WTC11 (cell line): ENCODE data around the gene GLT8D2. TPM values are rescaled to one million over a fixed set of nuclear protein-coding genes. Genes with fewer than 3 reads are reported as not detected.
A peak's percentile ranks its signal among the peaks of the same experiment; 100 is the strongest.

Experiments
- ATF1 ChIP-seq: sonication (generic); formaldehyde crosslinking; IDR thresholded peaks from 2 replicates; pipeline ENCODE4 v1.8.1; 2023; ENCODE audit warnings: mild to moderate bottlenecking, moderate library complexity, missing genetic modification reagents
- CREB1 ChIP-seq: sonication (generic); formaldehyde crosslinking; IDR thresholded peaks from 2 replicates; pipeline ENCODE4 v1.8.0; 2023; ENCODE audit warnings: mild to moderate bottlenecking, missing genetic modification reagents
- CREM ChIP-seq: sonication (generic); formaldehyde crosslinking; IDR thresholded peaks from 2 replicates; pipeline ENCODE4 v1.8.1; 2022; ENCODE audit warnings: mild to moderate bottlenecking, missing genetic modification reagents, moderate library complexity
- EMX1 ChIP-seq: fragments of 250-450 bp; sonication (Bioruptor Pico); IDR thresholded peaks from 2 replicates; pipeline ENCODE4 v1.8.0; 2021; ENCODE audit warnings: mild to moderate bottlenecking
- FOXP1 ChIP-seq: sonication (generic); formaldehyde crosslinking; IDR thresholded peaks from 2 replicates; pipeline ENCODE4 v1.8.0; 2022; ENCODE audit warnings: missing genetic modification reagents, mild to moderate bottlenecking, moderate library complexity, borderline replicate concordance
- GTF2I ChIP-seq: fragments of 250-450 bp; sonication (Bioruptor Pico); conservative IDR thresholded peaks from 2 replicates; pipeline ENCODE4 v1.4.0; 2021; ENCODE audit warnings: mild to moderate bottlenecking
- HMGA2 ChIP-seq: fragments of 250-450 bp; sonication (Bioruptor Pico); IDR thresholded peaks from 2 replicates; pipeline ENCODE4 v1.4.0; 2021; ENCODE audit warnings: mild to moderate bottlenecking, moderate library complexity
- KAT7 ChIP-seq: sonication (generic); formaldehyde crosslinking; IDR thresholded peaks from 2 replicates; pipeline ENCODE4 v1.8.1; 2023; ENCODE audit warnings: missing genetic modification reagents, mild to moderate bottlenecking, borderline replicate concordance
- MYBL2 ChIP-seq: sonication (generic); formaldehyde crosslinking; IDR thresholded peaks from 2 replicates; pipeline ENCODE4 v1.8.1; 2023; ENCODE audit warnings: mild to moderate bottlenecking, moderate library complexity, missing genetic modification reagents
- NR1H2 ChIP-seq: sonication (generic); formaldehyde crosslinking; IDR thresholded peaks from 2 replicates; pipeline ENCODE4 v1.9.0; 2021; ENCODE audit warnings: mild to moderate bottlenecking, moderate library complexity, missing genetic modification reagents
- OVOL2 ChIP-seq: fragments of 250-450 bp; sonication (Bioruptor Pico); IDR thresholded peaks from 2 replicates; pipeline ENCODE4 v1.9.0; 2021; ENCODE audit warnings: mild to moderate bottlenecking, borderline replicate concordance
- RELA ChIP-seq: sonication (generic); formaldehyde crosslinking; IDR thresholded peaks from 2 replicates; pipeline ENCODE4 v1.8.1; 2022; ENCODE audit warnings: missing genetic modification reagents, mild to moderate bottlenecking, borderline replicate concordance
- SOX15 ChIP-seq: fragments of 250-450 bp; sonication (Bioruptor Pico); IDR thresholded peaks from 2 replicates; pipeline ENCODE4 v1.9.0; 2021; ENCODE audit warnings: mild to moderate bottlenecking
- TEAD1 ChIP-seq: sonication (generic); formaldehyde crosslinking; IDR thresholded peaks from 2 replicates; pipeline ENCODE4 v1.8.0; 2022; ENCODE audit warnings: mild to moderate bottlenecking, missing genetic modification reagents
- TEAD4 ChIP-seq: sonication (generic); formaldehyde crosslinking; IDR thresholded peaks from 2 replicates; pipeline ENCODE4 v1.8.0; 2022; ENCODE audit warnings: mild to moderate bottlenecking, missing genetic modification reagents
- ZNF121 ChIP-seq: sonication (generic); formaldehyde crosslinking; IDR thresholded peaks from 2 replicates; pipeline ENCODE4 v1.8.0; 2023; ENCODE audit warnings: missing genetic modification reagents
- ZNF396 ChIP-seq: fragments of 250-450 bp; sonication (Bioruptor Pico); IDR thresholded peaks from 2 replicates; pipeline ENCODE4 v1.8.0; 2021; ENCODE audit warnings: mild to moderate bottlenecking, moderate library complexity, borderline replicate concordance
- ZNF416 ChIP-seq: fragments of 250-450 bp; sonication (Bioruptor Pico); IDR thresholded peaks from 2 replicates; pipeline ENCODE4 v1.9.0; 2021; ENCODE audit warnings: mild to moderate bottlenecking, inconsistent platforms
- total RNA-seq: library from RNA; stranded (reverse); gene quantifications from 3 replicates; pipeline ENCODE4 v1.2.3, GENCODE V29; 2021
- TF ChIP-seq, protein P1 (sequence below): sonication (generic); formaldehyde crosslinking; IDR thresholded peaks from 2 replicates; pipeline ENCODE4 v1.8.0; 2023; ENCODE audit warnings: missing genetic modification reagents
- TF ChIP-seq, protein P2 (sequence below): sonication (generic); formaldehyde crosslinking; IDR thresholded peaks from 2 replicates; pipeline ENCODE4 v1.8.1; 2023; ENCODE audit warnings: mild to moderate bottlenecking, moderate library complexity, missing genetic modification reagents
- TF ChIP-seq, protein P3 (sequence below): fragments of 250-450 bp; sonication (Bioruptor Pico); IDR thresholded peaks from 2 replicates; pipeline ENCODE4 v1.8.0; 2021; ENCODE audit warnings: mild to moderate bottlenecking
- TF ChIP-seq, protein P4 (sequence below): fragments of 250-450 bp; sonication (Bioruptor Pico); IDR thresholded peaks from 2 replicates; pipeline ENCODE4 v1.9.0; 2021; ENCODE audit warnings: mild to moderate bottlenecking, borderline replicate concordance
- TF ChIP-seq, protein P5 (sequence below): fragments of 200-600 bp; IDR thresholded peaks from 2 replicates; pipeline ENCODE4 v1.8.0; 2022; ENCODE audit warnings: antibody characterized with exemption
- TF ChIP-seq, protein P6 (sequence below): sonication (generic); formaldehyde crosslinking; IDR thresholded peaks from 2 replicates; pipeline ENCODE4 v1.8.1; 2023; ENCODE audit warnings: mild to moderate bottlenecking, missing genetic modification reagents
- TF ChIP-seq, protein P7 (sequence below): sonication (generic); formaldehyde crosslinking; IDR thresholded peaks from 2 replicates; pipeline ENCODE4 v1.8.1; 2022; ENCODE audit warnings: missing genetic modification reagents, borderline replicate concordance
- TF ChIP-seq, protein P8 (sequence below): sonication (generic); formaldehyde crosslinking; IDR thresholded peaks from 2 replicates; pipeline ENCODE4 v1.8.0; 2022; ENCODE audit warnings: mild to moderate bottlenecking, missing genetic modification reagents

The GLT8D2 gene
- total RNA-seq, 1 experiment from 2014 or later = 4.5 TPM

DNA sequence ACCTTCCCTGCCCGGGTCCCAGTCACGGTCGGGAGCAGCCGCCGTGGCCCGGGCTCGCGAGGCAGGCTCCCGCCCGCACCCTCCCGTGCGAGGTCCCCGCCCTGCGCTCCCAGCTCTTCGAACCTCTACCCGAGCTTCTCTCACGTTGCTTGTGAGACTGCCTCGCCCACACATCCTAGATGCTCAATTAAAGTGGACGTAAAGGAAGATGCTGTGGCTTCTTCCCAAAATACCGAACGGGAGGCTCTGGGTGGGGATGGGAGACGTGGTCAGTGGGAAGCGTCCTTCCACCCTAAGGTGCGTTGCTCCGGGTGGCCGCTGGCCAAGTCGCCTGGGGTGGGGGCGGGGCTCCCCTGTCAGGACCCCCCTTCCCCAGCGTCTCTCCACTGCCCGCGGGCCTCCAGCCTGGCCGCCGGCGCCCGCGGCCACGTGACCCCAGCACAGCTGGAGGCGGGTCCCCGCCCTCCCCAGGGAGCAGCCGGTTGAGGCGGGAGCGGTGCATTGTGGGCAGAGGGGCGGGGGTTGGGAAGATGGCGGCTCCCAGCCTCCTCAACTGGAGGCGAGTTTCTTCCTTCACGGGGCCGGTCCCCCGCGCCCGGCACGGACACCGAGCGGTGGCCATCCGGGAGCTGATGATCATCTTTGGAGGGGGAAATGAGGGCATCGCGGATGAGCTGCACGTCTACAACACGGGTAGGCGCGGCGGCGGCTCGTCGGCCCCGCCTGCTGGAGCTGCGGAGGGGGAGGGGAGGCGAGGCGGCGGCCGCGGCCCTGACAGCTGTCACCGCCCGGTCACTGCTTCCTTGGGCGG lies 14.2 kb upstream of the GLT8D2 start, which contains the start of gene HCFC2 (continued):
- TF ChIP-seq, protein P1, sequence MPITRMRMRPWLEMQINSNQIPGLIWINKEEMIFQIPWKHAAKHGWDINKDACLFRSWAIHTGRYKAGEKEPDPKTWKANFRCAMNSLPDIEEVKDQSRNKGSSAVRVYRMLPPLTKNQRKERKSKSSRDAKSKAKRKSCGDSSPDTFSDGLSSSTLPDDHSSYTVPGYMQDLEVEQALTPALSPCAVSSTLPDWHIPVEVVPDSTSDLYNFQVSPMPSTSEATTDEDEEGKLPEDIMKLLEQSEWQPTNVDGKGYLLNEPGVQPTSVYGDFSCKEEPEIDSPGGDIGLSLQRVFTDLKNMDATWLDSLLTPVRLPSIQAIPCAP = no peak
- TF ChIP-seq RELA (CRISPR knock-in tag) (no peak), OVOL2 (CRISPR knock-in tag) (no peak), NR1H2 (no peak), GTF2I (peak; percentile 65; the same call in 1 of the 2 replicates), ZNF121 (CRISPR knock-in tag) (no peak), ZNF396 (no peak), KAT7 (CRISPR knock-in tag) (no peak), TEAD1 (CRISPR knock-in tag) (0 out of 2 replicates have a peak, but pooled peaks have one; percentile 79), HMGA2 (CRISPR knock-in tag) (no peak), CREM (CRISPR knock-in tag) (no peak), TEAD4 (CRISPR knock-in tag) (no peak), EMX1 (CRISPR knock-in tag) (no peak), ATF1 (CRISPR knock-in tag) (no peak), MYBL2 (peak; percentile 58; the same call in 1 of the 2 replicates), SOX15 (CRISPR knock-in tag) (no peak), ZNF416 (0 out of 2 replicates have a peak, but pooled peaks have one; percentile 5), CREB1 (CRISPR knock-in tag) (no peak), FOXP1 (CRISPR knock-in tag) (no peak; the same call in 1 of the 2 replicates)
- TF ChIP-seq, protein P2, sequence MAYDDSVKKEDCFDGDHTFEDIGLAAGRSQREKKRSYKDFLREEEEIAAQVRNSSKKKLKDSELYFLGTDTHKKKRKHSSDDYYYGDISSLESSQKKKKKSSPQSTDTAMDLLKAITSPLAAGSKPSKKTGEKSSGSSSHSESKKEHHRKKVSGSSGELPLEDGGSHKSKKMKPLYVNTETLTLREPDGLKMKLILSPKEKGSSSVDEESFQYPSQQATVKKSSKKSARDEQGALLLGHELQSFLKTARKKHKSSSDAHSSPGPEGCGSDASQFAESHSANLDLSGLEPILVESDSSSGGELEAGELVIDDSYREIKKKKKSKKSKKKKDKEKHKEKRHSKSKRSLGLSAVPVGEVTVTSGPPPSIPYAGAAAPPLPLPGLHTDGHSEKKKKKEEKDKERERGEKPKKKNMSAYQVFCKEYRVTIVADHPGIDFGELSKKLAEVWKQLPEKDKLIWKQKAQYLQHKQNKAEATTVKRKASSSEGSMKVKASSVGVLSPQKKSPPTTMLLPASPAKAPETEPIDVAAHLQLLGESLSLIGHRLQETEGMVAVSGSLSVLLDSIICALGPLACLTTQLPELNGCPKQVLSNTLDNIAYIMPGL (CRISPR knock-in tag) = peak; percentile 78
- TF ChIP-seq, protein P3, sequence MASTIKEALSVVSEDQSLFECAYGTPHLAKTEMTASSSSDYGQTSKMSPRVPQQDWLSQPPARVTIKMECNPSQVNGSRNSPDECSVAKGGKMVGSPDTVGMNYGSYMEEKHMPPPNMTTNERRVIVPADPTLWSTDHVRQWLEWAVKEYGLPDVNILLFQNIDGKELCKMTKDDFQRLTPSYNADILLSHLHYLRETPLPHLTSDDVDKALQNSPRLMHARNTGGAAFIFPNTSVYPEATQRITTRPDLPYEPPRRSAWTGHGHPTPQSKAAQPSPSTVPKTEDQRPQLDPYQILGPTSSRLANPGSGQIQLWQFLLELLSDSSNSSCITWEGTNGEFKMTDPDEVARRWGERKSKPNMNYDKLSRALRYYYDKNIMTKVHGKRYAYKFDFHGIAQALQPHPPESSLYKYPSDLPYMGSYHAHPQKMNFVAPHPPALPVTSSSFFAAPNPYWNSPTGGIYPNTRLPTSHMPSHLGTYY (CRISPR knock-in tag) = no peak
- TF ChIP-seq, protein P4, sequence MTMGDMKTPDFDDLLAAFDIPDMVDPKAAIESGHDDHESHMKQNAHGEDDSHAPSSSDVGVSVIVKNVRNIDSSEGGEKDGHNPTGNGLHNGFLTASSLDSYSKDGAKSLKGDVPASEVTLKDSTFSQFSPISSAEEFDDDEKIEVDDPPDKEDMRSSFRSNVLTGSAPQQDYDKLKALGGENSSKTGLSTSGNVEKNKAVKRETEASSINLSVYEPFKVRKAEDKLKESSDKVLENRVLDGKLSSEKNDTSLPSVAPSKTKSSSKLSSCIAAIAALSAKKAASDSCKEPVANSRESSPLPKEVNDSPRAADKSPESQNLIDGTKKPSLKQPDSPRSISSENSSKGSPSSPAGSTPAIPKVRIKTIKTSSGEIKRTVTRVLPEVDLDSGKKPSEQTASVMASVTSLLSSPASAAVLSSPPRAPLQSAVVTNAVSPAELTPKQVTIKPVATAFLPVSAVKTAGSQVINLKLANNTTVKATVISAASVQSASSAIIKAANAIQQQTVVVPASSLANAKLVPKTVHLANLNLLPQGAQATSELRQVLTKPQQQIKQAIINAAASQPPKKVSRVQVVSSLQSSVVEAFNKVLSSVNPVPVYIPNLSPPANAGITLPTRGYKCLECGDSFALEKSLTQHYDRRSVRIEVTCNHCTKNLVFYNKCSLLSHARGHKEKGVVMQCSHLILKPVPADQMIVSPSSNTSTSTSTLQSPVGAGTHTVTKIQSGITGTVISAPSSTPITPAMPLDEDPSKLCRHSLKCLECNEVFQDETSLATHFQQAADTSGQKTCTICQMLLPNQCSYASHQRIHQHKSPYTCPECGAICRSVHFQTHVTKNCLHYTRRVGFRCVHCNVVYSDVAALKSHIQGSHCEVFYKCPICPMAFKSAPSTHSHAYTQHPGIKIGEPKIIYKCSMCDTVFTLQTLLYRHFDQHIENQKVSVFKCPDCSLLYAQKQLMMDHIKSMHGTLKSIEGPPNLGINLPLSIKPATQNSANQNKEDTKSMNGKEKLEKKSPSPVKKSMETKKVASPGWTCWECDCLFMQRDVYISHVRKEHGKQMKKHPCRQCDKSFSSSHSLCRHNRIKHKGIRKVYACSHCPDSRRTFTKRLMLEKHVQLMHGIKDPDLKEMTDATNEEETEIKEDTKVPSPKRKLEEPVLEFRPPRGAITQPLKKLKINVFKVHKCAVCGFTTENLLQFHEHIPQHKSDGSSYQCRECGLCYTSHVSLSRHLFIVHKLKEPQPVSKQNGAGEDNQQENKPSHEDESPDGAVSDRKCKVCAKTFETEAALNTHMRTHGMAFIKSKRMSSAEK = no peak
- TF ChIP-seq, protein P5, sequence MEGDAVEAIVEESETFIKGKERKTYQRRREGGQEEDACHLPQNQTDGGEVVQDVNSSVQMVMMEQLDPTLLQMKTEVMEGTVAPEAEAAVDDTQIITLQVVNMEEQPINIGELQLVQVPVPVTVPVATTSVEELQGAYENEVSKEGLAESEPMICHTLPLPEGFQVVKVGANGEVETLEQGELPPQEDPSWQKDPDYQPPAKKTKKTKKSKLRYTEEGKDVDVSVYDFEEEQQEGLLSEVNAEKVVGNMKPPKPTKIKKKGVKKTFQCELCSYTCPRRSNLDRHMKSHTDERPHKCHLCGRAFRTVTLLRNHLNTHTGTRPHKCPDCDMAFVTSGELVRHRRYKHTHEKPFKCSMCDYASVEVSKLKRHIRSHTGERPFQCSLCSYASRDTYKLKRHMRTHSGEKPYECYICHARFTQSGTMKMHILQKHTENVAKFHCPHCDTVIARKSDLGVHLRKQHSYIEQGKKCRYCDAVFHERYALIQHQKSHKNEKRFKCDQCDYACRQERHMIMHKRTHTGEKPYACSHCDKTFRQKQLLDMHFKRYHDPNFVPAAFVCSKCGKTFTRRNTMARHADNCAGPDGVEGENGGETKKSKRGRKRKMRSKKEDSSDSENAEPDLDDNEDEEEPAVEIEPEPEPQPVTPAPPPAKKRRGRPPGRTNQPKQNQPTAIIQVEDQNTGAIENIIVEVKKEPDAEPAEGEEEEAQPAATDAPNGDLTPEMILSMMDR = no peak
- TF ChIP-seq, protein P6, sequence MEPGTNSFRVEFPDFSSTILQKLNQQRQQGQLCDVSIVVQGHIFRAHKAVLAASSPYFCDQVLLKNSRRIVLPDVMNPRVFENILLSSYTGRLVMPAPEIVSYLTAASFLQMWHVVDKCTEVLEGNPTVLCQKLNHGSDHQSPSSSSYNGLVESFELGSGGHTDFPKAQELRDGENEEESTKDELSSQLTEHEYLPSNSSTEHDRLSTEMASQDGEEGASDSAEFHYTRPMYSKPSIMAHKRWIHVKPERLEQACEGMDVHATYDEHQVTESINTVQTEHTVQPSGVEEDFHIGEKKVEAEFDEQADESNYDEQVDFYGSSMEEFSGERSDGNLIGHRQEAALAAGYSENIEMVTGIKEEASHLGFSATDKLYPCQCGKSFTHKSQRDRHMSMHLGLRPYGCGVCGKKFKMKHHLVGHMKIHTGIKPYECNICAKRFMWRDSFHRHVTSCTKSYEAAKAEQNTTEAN (CRISPR knock-in tag) = no peak
- TF ChIP-seq, protein P7, sequence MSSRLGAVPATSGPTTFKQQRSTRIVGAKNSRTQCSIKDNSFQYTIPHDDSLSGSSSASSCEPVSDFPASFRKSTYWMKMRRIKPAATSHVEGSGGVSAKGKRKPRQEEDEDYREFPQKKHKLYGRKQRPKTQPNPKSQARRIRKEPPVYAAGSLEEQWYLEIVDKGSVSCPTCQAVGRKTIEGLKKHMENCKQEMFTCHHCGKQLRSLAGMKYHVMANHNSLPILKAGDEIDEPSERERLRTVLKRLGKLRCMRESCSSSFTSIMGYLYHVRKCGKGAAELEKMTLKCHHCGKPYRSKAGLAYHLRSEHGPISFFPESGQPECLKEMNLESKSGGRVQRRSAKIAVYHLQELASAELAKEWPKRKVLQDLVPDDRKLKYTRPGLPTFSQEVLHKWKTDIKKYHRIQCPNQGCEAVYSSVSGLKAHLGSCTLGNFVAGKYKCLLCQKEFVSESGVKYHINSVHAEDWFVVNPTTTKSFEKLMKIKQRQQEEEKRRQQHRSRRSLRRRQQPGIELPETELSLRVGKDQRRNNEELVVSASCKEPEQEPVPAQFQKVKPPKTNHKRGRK (CRISPR knock-in tag) = no peak
- TF ChIP-seq, protein P8, sequence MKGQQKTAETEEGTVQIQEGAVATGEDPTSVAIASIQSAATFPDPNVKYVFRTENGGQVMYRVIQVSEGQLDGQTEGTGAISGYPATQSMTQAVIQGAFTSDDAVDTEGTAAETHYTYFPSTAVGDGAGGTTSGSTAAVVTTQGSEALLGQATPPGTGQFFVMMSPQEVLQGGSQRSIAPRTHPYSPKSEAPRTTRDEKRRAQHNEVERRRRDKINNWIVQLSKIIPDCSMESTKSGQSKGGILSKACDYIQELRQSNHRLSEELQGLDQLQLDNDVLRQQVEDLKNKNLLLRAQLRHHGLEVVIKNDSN (CRISPR knock-in tag) = peak; percentile 98
